GM19025 (cell line): ENCODE data around the gene FER1L5.

Experiments used
- ATAC-seq: cut with Tn5 transposase; IDR thresholded peaks from one replicate; pipeline ENCODE4 v1.9.1; 2021; ENCODE audit warnings: mild to moderate bottlenecking, low read depth, moderate library complexity; ENCODE audit not compliant: unreplicated experiment

Gene FER1L5

DNA sequence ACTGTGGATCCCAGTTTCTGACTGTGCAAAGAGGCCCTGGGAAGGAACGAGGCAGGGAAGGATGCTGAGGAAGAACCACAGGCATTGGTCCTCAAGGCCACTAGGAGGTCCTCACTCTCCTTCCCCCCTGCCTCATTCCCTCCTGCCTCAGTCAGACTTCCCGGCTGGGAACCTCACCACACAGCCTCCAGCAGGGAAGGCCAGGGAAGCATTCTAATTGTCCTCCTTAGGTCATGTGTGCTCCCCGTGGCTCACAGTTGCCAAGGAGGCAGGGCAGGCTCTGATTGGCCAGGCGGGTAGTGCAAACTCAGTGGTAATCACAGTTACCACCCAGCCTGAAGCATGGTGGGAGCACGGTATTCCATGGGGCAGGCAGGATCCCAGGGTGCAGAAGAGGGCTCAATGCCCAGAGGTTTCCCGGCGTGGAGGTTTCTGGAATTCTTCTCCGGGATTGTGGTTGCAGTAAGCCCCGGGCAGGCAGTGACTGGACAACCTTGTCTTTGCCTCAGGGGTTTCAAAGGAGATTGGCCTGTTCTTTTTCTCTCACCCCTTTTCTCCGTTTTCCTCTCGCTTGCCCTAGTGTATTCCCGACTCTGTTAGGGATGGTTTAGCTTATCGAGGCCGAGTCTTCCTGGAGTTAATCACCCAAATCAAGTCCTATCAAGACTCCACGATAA lies 27.1 kb downstream of the FER1L5 start:
- no peak for ATAC-seq

DNA sequence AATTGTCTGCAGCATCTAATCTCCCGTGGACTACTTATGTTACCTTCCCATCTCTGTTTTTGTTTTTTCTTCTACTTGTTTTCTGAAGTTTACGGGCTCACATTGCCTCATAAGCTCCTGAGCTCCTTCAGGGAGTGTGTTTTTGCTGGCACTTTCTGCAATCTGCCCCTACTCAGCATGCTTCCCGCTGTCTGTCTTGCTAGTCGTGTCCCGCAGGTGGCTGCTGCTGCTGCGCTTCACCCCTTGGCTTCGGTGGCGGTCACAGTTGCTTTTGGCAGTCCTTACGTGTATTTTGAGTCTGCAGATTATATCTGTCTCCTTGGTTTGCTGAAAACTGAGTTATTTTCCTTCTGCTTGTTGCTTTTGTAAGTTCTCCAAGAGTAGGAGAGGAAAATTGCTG lies 37.3 kb downstream of the FER1L5 start:
- ATAC-seq = no peak

- ATAC-seq = no peak
Measured at GRCh38 chr2:96680561-96681141, 38.1 kb downstream of the FER1L5 start.

GRCh38 chr2:96681540-96681939 lies 39.0 kb downstream of the FER1L5 start:
- ATAC-seq = no peak

GRCh38 chr2:96683307-96683706 lies 40.7 kb downstream of the FER1L5 start:
- ATAC-seq = no peak

GRCh38 chr2:96683972-96684820 lies 41.6 kb downstream of the FER1L5 start:
- ATAC-seq = no peak

GRCh38 chr2:96684883-96685576 lies 42.5 kb downstream of the FER1L5 start:
- ATAC-seq = no peak

GRCh38 chr2:96685577-96686459 lies 43.3 kb downstream of the FER1L5 start:
- ATAC-seq = no peak

DNA sequence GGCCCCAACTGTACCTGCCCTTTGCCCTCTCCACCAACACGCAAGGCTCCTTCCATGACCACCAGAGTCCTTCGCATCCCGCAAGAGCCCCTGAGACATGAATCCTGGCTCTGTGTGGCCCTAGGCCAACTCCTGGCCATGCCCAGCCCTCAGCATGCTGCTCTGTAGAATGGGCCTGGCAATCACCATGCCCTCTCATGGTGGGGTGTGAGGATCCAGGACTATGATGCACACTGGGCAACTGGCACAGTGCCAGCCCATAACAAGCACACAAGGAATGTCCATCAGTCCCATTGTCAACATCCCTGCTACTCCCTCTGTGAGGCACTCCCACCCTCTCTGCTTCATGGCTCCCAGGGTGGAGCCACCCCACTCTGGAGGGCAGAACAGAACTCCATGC lies 44.7 kb downstream of the FER1L5 start:
- ATAC-seq = no peak

DNA sequence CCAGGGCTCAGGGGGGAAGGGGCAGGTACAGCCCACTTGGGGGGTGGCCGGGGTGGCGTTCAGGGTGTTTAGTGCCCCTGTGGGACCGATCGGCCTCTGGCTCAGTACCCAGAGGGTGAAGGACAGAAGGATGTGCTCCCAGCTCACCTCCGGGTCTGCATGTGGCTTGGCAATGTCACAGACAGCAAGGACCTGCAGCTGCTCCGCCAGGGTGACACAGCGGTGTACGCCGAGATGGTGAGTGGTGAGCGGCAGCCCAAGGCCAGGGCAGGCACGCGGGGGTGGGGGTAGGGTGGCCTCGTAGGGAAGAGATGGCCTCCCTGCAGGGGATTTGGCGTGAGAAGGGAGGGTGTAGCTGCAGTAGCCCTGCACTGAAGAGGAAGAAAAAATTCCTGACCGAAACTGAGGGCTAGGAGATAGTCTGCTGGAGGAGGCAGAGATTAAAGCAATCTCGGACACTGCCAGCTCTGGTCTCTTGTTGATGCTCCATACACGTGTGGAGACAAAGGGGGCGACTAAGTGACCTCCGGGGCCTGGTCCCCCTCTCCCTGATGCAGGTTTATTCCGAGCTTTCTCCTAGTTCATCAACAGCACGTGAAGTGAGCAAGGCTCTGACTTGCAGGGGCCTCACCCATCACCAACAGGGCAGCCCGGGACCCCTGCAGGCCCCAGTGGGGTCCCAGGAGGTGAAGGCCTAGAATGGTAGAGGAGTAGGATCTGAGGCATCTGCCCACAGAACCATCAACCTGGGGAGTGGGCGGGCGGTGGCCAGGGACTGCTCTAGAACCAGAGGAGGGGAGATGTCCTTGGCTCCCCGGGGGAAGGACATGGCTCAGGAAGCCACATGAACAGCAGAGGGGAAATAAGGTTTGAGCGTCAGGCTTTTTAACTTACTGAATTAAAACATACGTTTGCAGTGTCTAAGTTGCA lies 45.4 kb downstream of the FER1L5 start:
- ATAC-seq = no peak

GRCh38 chr2:96688649-96689430 lies 46.3 kb downstream of the FER1L5 start:
- no peak for ATAC-seq

DNA sequence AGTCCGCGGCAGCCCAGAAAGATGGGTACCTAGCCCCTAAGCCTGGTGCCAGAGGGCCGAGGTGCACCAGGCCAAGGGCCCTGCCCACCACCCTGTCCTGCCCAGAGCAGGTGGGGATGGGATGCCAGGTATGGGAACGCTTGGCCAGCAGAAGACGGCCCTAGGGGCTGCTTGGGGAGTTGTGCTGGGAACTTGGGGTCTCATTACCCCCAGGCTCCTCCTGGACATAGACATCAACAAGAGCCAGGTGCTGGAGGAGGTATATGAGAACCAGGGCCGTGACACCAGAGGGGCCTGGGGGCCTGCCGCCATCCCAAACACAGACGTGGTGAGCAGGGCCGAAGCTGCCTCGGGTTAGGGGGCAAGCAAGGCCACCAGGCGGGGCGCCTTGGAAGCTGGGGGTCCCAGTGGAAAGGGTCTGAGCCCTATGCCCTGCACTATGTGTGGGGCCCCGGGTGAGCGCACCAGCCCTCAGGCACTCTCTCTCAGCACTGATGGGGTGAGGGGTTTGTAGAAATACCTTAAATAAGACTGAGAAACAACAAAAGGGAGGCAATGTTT lies 46.9 kb downstream of the FER1L5 start:
- ATAC-seq = no peak

- ATAC-seq = no peak
Measured at GRCh38 chr2:96690306-96691021, 47.9 kb downstream of the FER1L5 start.

DNA sequence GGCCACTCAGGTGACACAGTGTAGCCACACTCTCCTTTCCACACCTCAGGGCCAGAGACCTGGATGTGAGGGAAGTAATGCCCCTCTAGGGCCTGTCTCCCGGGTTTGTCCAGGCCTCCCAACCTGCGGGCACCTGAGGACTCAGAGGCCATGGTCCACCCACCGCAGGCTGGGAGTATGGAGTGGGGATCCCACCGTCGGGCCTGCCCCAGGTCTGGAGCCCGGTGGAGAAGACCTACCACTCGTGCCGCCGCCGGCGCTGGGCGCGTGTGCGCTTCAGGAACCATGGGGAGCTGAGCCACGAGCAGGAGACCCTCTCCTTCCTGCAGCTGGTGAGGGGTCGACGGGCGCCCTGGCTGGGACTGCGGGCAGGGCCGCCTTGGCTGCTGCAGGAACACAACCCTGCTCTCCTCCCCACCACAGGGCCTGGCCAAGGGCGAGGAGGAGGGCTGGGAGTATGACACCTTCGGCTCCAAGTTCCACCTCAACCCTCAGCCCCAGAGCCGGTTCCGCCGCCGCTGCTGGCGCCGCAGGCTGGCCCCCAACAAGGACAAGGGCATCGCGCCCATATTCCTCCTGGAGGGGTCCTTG lies 48.6 kb downstream of the FER1L5 start:
- ATAC-seq = no peak

- no peak for ATAC-seq
Measured at GRCh38 chr2:96692094-96692971, 49.8 kb downstream of the FER1L5 start.
